Measurements from ENCODE around the gene PRKCSH.

PRKCSH gene

GRCh38 chr19:11478167-11479089 is 43.0 kb downstream of the PRKCSH start:
- DNase-seq (ENCODE audit: low spot score), result no peak

- DNase-seq (ENCODE audit: low spot score), result peak; percentile 71
These were observed 43.9 kb downstream of the PRKCSH start for GRCh38 chr19:11479090-11479897.

- DNase-seq (ENCODE audit: low spot score), result no peak
These were observed 44.7 kb downstream of the PRKCSH start for GRCh38 chr19:11479898-11480714.

- DNase-seq (ENCODE audit: low spot score), result no peak
These were observed 45.5 kb downstream of the PRKCSH start, which contains the start of gene ELAVL3 for GRCh38 chr19:11480715-11481533. ELAVL3 (minus strand) TSS chr19:11481046; CDS start chr19:11480608, 438 bp downstream.

GRCh38 chr19:11481534-11482383 is 46.3 kb downstream of the PRKCSH start:
- DNase-seq (ENCODE audit: low spot score), result no peak

GRCh38 chr19:11482384-11483050 is 47.1 kb downstream of the PRKCSH start:
- DNase-seq (ENCODE audit: low spot score), result peak; percentile 98

GRCh38 chr19:11483366-11484111 is 48.1 kb downstream of the PRKCSH start:
- DNase-seq (ENCODE audit: low spot score), result no peak

- DNase-seq (ENCODE audit: low spot score), result no peak
These were observed 49.9 kb downstream of the PRKCSH start for GRCh38 chr19:11485245-11485837.

- no peak for DNase-seq (ENCODE audit: low spot score)
These were observed 51.4 kb downstream of the PRKCSH start for GRCh38 chr19:11486661-11487503.

GRCh38 chr19:11489378-11489777 is 53.9 kb downstream of the PRKCSH start:
- DNase-seq (ENCODE audit: low spot score), result no peak

- no peak for DNase-seq (ENCODE audit: low spot score)
These were observed 59.3 kb downstream of the PRKCSH start for GRCh38 chr19:11494634-11495285.

- no peak for DNase-seq (ENCODE audit: low spot score)
These were observed 60.0 kb downstream of the PRKCSH start for GRCh38 chr19:11495481-11495880.

GRCh38 chr19:11495885-11496284 is 60.5 kb downstream of the PRKCSH start:
- DNase-seq (ENCODE audit: low spot score), result no peak

- DNase-seq (ENCODE audit: low spot score), result peak; percentile 80
These were observed 61.1 kb downstream of the PRKCSH start for GRCh38 chr19:11496391-11497163.

- DNase-seq (ENCODE audit: low spot score), result no peak
These were observed 63.8 kb downstream of the PRKCSH start for GRCh38 chr19:11499220-11499726.

- DNase-seq (ENCODE audit: low spot score), result no peak
These were observed 64.5 kb downstream of the PRKCSH start for GRCh38 chr19:11499890-11500420.

Measured in HuH-7.5 (cell line).